ENCODE measurements around the gene TBX18.

TBX18 gene
- 0 to 0.92 (median 0.06) reads per million in 18 experiments for total RNA-seq

DNA sequence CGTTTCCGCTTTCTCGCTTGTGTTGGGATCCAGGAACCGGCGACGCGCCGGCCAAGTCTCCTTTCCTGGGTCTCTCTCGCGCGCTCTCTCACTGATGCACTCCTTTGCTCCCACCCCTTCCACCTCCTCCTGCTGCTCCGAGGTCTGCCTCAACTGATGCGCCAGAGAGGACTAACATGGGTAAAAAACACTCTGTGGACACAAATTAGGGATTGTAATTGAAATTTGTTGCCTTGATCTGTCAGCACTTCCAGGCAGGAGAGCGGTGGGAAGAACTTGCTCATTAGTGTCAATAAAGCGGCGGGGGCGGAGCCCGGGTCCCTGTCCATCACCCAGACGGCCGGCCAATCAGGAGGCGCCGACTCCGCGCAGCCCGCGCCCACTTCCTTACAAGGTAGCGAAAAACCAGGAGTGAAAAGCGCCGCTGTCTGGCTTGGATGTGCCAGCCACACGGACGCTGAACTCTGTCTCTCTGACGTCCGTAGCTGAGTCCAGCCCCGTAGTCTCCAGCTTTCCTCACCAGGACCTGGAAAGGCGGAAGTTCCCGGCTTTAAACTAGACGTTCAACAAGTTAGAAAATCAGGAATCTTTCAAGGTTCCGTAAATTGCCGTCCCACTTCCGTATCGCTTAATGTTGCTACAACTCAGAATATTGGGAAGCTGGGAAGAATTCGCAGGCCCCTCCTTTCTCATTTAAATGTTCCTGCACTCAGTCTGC is at the start of gene TBX18:
TBX18 (minus strand) TSS at position 267 of the 718 bp plus-strand sequence. CDS start 417 bp downstream, outside the sequence.
- DNase-seq, result peak; percentile 10 to 57

DNA sequence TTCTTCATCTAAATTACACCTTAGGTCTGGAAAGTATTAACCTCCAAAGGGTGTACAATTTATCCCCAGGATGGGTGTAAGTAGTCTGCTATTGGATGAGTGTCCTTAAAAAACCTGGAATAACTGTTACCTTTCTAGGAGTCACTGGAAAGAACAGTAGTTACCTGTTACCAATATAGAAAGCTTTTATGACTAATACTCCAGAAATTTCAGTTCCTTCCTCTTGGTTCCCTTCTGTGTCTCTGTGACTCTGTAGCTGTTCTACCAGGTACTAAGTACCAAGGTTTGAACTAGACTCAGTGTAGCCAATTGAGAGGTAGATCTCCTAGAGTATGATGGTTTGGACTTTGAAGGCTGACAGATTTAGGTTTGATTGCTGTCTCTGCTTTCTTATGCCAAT is 47.0 kb upstream of the TBX18 start:
- no peak for DNase-seq

GRCh38 chr6:84809455-84809854 is 45.1 kb upstream of the TBX18 start:
- DNase-seq, result no peak

DNA sequence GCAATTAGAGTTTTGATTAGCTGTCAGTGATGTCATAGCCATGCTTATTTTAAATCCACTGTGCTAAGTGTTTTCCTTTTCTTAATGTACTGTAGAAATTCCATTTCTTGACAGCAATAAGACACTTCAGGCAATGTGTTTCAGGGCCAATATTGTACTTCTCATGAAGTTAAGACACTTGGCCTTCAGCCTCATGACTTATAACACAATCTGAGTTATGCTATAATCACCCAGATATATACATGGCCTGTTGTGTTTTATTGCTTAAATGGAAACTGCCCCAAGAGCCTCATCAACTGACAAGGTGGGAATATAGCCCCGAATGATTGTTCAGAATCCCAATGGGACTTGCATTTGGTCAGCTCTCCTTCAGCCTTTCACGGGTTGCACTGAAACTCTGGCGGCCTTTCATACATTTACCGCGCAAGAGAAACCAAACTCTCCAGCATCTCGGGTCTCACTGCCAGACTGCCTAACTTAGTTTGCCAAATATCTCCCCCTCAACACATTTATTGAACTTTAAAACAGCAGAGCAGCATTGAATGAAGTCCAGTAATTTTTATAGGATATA is 44.2 kb upstream of the TBX18 start:
- no peak for DNase-seq

DNA sequence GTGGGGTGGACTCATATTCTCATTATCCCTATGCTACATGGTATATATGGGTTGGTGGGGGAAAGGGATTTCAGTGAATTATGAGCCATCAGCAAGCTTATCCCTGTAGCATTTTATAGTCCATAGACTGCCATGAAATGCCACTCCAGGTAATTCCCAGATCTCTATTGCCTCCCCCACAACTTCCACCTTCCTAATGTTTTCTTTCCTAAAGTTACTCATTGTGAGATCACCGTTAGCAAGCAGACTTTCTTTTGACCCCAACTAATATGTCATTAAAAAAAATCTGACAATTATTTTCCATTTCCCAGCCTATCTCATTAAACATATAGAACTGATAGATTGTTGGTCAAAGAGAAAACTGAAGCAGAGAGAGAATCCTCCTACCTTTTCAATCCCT is 40.7 kb upstream of the TBX18 start:
- no peak for DNase-seq

- DNase-seq, result no peak
These were observed 40.3 kb upstream of the TBX18 start for GRCh38 chr6:84804720-84805119.

GRCh38 chr6:84801250-84801649 is 36.9 kb upstream of the TBX18 start:
- DNase-seq, result no peak

GRCh38 chr6:84798257-84798656 is 33.9 kb upstream of the TBX18 start:
- no peak for DNase-seq

DNA sequence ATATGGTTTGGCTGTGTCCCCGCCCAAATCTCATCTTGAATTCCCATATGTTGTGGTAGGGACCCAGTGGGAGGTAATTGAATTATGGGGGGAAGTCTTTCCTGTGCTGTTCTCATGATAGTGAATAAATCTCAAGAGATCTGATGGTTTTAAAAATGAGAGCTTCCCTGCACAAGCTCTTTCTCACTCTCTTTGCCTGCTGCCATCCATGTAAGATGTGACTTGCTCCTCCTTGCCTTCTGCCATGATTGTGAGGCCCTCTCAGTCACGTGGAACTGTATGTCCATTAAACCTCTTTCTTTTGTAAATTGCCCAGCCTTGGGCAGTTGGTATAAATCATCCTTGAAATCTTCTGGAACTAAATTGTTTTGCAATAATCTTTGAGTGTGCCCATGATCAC is 31.9 kb upstream of the TBX18 start:
- no peak for DNase-seq

DNA sequence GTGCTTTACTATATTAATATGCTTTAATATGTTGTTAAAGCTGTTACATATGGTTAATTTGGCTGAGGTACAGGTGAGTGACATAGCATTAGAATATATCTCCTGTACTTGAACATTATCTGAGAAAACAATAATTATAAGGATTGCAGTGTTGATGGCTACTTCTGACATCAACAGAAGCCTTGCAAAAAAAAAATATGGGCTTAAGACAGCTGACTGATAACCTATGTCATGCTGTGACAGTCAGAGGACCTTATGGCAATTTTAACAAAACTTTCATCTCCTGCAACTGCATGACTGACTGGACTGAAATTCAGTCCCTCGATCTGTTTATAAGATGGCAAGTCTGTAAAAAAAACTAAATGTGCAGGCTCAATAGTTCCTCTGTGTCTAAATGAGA is 27.5 kb upstream of the TBX18 start:
- no peak for DNase-seq

DNA sequence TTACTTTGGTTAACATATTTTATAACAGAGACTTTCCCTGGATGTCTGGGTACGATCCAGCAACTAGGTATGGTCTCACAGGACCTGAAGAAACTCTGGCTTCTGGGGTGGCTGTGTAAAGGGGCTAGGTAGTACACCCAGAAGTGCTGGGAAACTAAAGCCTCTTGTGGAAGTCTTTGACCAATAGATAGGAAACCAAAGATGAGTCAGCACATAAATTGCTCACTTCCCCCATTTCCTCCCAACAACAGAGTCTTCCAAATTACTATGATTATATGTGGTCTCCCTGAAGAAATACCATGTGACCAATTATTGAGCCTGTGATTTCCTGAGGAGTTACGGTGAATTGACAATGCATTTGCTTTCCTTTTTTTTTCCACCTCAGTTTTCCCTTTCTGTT is 26.8 kb upstream of the TBX18 start:
- no peak for DNase-seq

GRCh38 chr6:84789170-84789569 is 24.8 kb upstream of the TBX18 start:
- no peak for DNase-seq

- no peak for DNase-seq
These were observed 24.3 kb upstream of the TBX18 start for GRCh38 chr6:84788689-84789088.

- no peak for DNase-seq
These were observed 21.3 kb upstream of the TBX18 start for GRCh38 chr6:84785671-84786070.

GRCh38 chr6:84779917-84780316 is 15.5 kb upstream of the TBX18 start:
- no peak for DNase-seq

DNA sequence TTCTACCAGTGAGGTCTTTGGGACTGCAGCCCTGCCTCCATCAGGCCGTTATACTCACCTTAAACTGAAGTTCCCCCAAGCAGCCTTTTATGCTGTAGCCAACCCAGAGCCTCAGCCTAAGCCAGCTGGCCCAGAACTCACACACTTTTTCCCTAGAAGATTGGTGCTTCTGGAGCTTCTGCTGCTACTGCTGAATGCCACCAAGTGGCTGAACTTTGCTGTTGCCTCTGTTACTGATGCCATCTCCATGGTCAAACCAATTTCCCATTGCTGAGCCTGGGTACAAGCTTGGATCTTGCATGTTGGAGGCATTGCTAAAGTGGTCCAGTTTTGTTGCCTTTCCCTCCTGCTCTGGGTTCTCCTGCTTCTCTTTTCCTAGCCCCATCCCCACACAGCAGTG is 15.0 kb upstream of the TBX18 start:
- DNase-seq, result no peak

- DNase-seq, result no peak
These were observed 13.5 kb upstream of the TBX18 start for GRCh38 chr6:84777888-84778287.

DNA sequence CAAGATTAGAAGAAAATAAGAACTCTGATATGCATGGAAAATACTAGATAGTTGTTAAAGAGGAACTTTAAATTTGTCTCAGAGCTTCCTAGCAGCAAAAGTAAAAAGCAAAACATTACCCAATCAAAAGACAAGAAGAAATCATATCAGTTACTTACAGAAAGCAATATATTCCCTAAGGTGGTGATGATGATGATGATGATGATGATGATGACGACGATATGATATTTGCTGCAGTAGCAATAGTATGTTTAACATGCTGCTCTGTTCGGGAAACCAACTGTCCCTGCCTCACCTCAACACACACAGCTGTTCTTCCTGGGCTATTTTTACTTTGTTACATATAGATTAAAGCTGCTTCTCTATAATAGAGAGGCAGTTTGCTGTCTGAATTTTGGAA is 12.0 kb upstream of the TBX18 start:
- DNase-seq, result no peak

DNA sequence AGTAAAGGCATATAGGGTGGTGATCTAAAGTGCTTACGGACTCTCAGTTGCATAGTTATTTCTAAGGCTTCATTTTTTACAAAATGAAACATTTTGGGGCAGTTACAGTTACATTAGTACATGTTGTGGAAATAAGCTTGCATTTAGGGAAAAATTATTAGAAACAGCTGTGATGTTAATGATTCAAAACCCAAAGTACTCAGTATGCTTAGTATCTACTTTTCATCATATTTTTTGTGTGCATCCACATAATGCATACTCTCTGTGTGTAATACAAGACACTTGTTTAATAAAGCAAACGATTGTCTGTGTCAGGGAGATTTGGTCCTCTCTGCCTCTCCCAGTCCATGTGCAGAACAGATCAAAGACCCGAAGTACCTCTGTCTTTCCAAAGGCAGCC is 11.4 kb upstream of the TBX18 start:
- DNase-seq, result no peak

GRCh38 chr6:84774985-84775284 is 10.5 kb upstream of the TBX18 start:
- DNase-seq, result no peak

GRCh38 chr6:84774157-84774984 is 10.0 kb upstream of the TBX18 start:
- DNase-seq, result no peak

GRCh38 chr6:84773431-84774156 is 9.2 kb upstream of the TBX18 start:
- DNase-seq, result no peak

- no peak for DNase-seq
These were observed 8.7 kb upstream of the TBX18 start for GRCh38 chr6:84773133-84773430.

Measured in inflammatory macrophage (primary cell).